Dendritic cell treated with granulocyte-macrophage colony-stimulating factor and Interleukin-4, amounts not matched to agents 40 ng/mL and 50 ng/mL, for 4 days (primary cell): ENCODE data around the gene MEI1.
"Not testable (repeated sequence)": the region's sequence is repeated elsewhere in the genome, so short reads cannot be mapped to it uniquely, and the experiment has no call there.

ENCODE experiments used
- H3K27ac Mint-ChIP-seq: one replicate; pipeline ENCODE4 v1.8.0; 2022; ENCODE audit warnings: mild to moderate bottlenecking, mixed read lengths
- H3K27me3 Mint-ChIP-seq: one replicate; pipeline ENCODE4 v1.8.0; 2022; ENCODE audit warnings: mild to moderate bottlenecking, mixed read lengths
- H3K36me3 Mint-ChIP-seq: one replicate; pipeline ENCODE4 v1.8.0; 2022; ENCODE audit warnings: low read depth, mixed read lengths
- H3K4me1 Mint-ChIP-seq: one replicate; pipeline ENCODE4 v1.8.0; 2022; ENCODE audit warnings: low read depth, mixed read lengths
- H3K4me3 Mint-ChIP-seq: one replicate; pipeline ENCODE4 v1.8.0; 2022; ENCODE audit warnings: mild to moderate bottlenecking, moderate library complexity, mixed read lengths
- H3K9me3 Mint-ChIP-seq: one replicate; pipeline ENCODE4 v1.8.0; 2022; ENCODE audit warnings: mixed read lengths
- intact Hi-C: fragments of 100-400 bp; cut with micrococcal nuclease; formaldehyde crosslinking; loops from one replicate; pipeline ENCODE4 v1.15.0; 2022

MEI1 gene

GRCh38 chr22:41690476-41690875 is 8.8 kb upstream of the MEI1 start:
- peak overlapping the region; percentile 7 for H3K27ac Mint-ChIP-seq
- H3K4me3 Mint-ChIP-seq, result no peak overlapping the region
- intact Hi-C loops, result loop anchor here (10.0 kb wide), 1 partner anchor 164 kb away; no protein-coding TSS in a partner anchor
- peaks cover 12% of the 10 kb centered on the region for H3K36me3 Mint-ChIP-seq
- H3K9me3 Mint-ChIP-seq, result no peaks in the 10 kb centered on the region
- peaks cover 8% of the 10 kb centered on the region for H3K4me1 Mint-ChIP-seq
- no peaks in the 10 kb centered on the region for H3K27me3 Mint-ChIP-seq

GRCh38 chr22:41695211-41695610 is 4.1 kb upstream of the MEI1 start:
- intact Hi-C loops, result loop anchor here (10.0 kb wide), 1 partner anchor 160 kb away; no protein-coding TSS in a partner anchor
- H3K27ac Mint-ChIP-seq, result no peak overlapping the region
- no peaks in the 10 kb centered on the region for H3K36me3 Mint-ChIP-seq
- peaks cover 5% of the 10 kb centered on the region for H3K27me3 Mint-ChIP-seq
- no peaks in the 10 kb centered on the region for H3K9me3 Mint-ChIP-seq
- no peak overlapping the region for H3K4me3 Mint-ChIP-seq
- peaks cover 5% of the 10 kb centered on the region for H3K4me1 Mint-ChIP-seq

- Mint-ChIP-seq H3K36me3 (no peaks in the 10 kb centered on the region), H3K4me1 (peaks cover 5% of the 10 kb centered on the region), H3K27ac (no peak overlapping the region), H3K9me3 (no peaks in the 10 kb centered on the region), H3K4me3 (no peak overlapping the region), H3K27me3 (peaks cover 5% of the 10 kb centered on the region)
- intact Hi-C loops, result loop anchor here (2.0 to 10.0 kb wide), 2 partner anchors 158 to 244 kb away; no protein-coding TSS in a partner anchor
Observed at GRCh38 chr22:41696703-41697102, 2.6 kb upstream of the MEI1 start.

GRCh38 chr22:41697126-41697775 is 2.1 kb upstream of the MEI1 start:
- peaks cover 5% of the 10 kb centered on the region for H3K27me3 Mint-ChIP-seq
- H3K4me3 Mint-ChIP-seq, result peak overlapping the region; percentile 59
- H3K4me1 Mint-ChIP-seq, result peaks cover 5% of the 10 kb centered on the region
- H3K27ac Mint-ChIP-seq, result no peak overlapping the region
- intact Hi-C loops, result loop anchor here (2.0 to 10.0 kb wide), 2 partner anchors 158 to 244 kb away; no protein-coding TSS in a partner anchor
- no peaks in the 10 kb centered on the region for H3K9me3 Mint-ChIP-seq
- H3K36me3 Mint-ChIP-seq, result no peaks in the 10 kb centered on the region

GRCh38 chr22:41700108-41700364 is 733 bp downstream of the MEI1 start:
- peaks cover 5% of the 10 kb centered on the region for H3K4me1 Mint-ChIP-seq
- H3K36me3 Mint-ChIP-seq, result no peaks in the 10 kb centered on the region
- H3K27ac Mint-ChIP-seq, result no peak overlapping the region
- peaks cover 5% of the 10 kb centered on the region for H3K27me3 Mint-ChIP-seq
- H3K9me3 Mint-ChIP-seq, result no peaks in the 10 kb centered on the region
- H3K4me3 Mint-ChIP-seq, result no peak overlapping the region
- intact Hi-C loops, result no loop called here

- Mint-ChIP-seq H3K27ac (no peak overlapping the region), H3K27me3 (peaks cover 5% of the 10 kb centered on the region), H3K36me3 (no peaks in the 10 kb centered on the region), H3K4me3 (no peak overlapping the region), H3K4me1 (peaks cover 5% of the 10 kb centered on the region), H3K9me3 (no peaks in the 10 kb centered on the region)
- intact Hi-C loops, result no loop called here
Observed at GRCh38 chr22:41702763-41703162, 3.5 kb downstream of the MEI1 start.

GRCh38 chr22:41709341-41709740 is 10.0 kb downstream of the MEI1 start:
- no peak overlapping the region for H3K27ac Mint-ChIP-seq
- H3K4me1 Mint-ChIP-seq, result peaks cover 4% of the 10 kb centered on the region
- H3K9me3 Mint-ChIP-seq, result no peaks in the 10 kb centered on the region
- no peaks in the 10 kb centered on the region for H3K36me3 Mint-ChIP-seq
- intact Hi-C loops, result no loop called here
- peaks cover 5% of the 10 kb centered on the region for H3K27me3 Mint-ChIP-seq
- H3K4me3 Mint-ChIP-seq, result no peak overlapping the region

- Mint-ChIP-seq H3K4me1 (peaks cover 4% of the 10 kb centered on the region), H3K27me3 (peaks cover 12% of the 10 kb centered on the region), H3K4me3 (no peak overlapping the region), H3K27ac (no peak overlapping the region), H3K9me3 (no peaks in the 10 kb centered on the region), H3K36me3 (no peaks in the 10 kb centered on the region)
- intact Hi-C loops, result no loop called here
Observed at GRCh38 chr22:41713004-41713403, 13.7 kb downstream of the MEI1 start.

- Mint-ChIP-seq H3K4me1 (no peaks in the 10 kb centered on the region), H3K4me3 (no peak overlapping the region), H3K9me3 (no peaks in the 10 kb centered on the region), H3K27ac (no peak overlapping the region), H3K36me3 (no peaks in the 10 kb centered on the region), H3K27me3 (peaks cover 4% of the 10 kb centered on the region)
- intact Hi-C loops, result no loop called here
Observed at GRCh38 chr22:41722496-41722895, 23.2 kb downstream of the MEI1 start.

- no peak overlapping the region for H3K4me3 Mint-ChIP-seq
- H3K4me1 Mint-ChIP-seq, result no peaks in the 10 kb centered on the region
- intact Hi-C loops, result no loop called here
- no peak overlapping the region for H3K27ac Mint-ChIP-seq
- peaks cover 2% of the 10 kb centered on the region for H3K27me3 Mint-ChIP-seq
- H3K9me3 Mint-ChIP-seq, result no peaks in the 10 kb centered on the region
- no peaks in the 10 kb centered on the region for H3K36me3 Mint-ChIP-seq
Observed at GRCh38 chr22:41725510-41726110, 26.3 kb downstream of the MEI1 start.

GRCh38 chr22:41731609-41732008 is 32.3 kb downstream of the MEI1 start:
- H3K27me3 Mint-ChIP-seq, result peaks cover 2% of the 10 kb centered on the region
- no peak overlapping the region for H3K4me3 Mint-ChIP-seq
- H3K4me1 Mint-ChIP-seq, result no peaks in the 10 kb centered on the region
- no peaks in the 10 kb centered on the region for H3K36me3 Mint-ChIP-seq
- no peak overlapping the region for H3K27ac Mint-ChIP-seq
- intact Hi-C loops, result no loop called here
- H3K9me3 Mint-ChIP-seq, result no peaks in the 10 kb centered on the region

GRCh38 chr22:41732096-41732772 is 32.9 kb downstream of the MEI1 start:
- Mint-ChIP-seq H3K27ac (no peak overlapping the region), H3K36me3 (no peaks in the 10 kb centered on the region), H3K4me3 (no peak overlapping the region), H3K27me3 (no peaks in the 10 kb centered on the region), H3K9me3 (no peaks in the 10 kb centered on the region), H3K4me1 (no peaks in the 10 kb centered on the region)
- intact Hi-C loops, result no loop called here

GRCh38 chr22:41733241-41733640 is 33.9 kb downstream of the MEI1 start:
- H3K27ac Mint-ChIP-seq, result not testable (repeated sequence)

GRCh38 chr22:41739576-41739975 is 40.3 kb downstream of the MEI1 start:
- Mint-ChIP-seq H3K36me3 (no peaks in the 10 kb centered on the region), H3K27me3 (peaks cover 10% of the 10 kb centered on the region), H3K27ac (no peak overlapping the region), H3K4me3 (no peak overlapping the region), H3K9me3 (no peaks in the 10 kb centered on the region), H3K4me1 (no peaks in the 10 kb centered on the region)
- intact Hi-C loops, result no loop called here

More at GRCh38 chr22:41733241-41733640, 33.9 kb downstream of the MEI1 start:
- intact Hi-C loops, H3K36me3 Mint-ChIP-seq, H3K9me3 Mint-ChIP-seq, H3K27me3 Mint-ChIP-seq, H3K4me3 Mint-ChIP-seq, H3K4me1 Mint-ChIP-seq: not testable (repeated sequence)
